ENCODE data around the gene ANAPC5.

DNA sequence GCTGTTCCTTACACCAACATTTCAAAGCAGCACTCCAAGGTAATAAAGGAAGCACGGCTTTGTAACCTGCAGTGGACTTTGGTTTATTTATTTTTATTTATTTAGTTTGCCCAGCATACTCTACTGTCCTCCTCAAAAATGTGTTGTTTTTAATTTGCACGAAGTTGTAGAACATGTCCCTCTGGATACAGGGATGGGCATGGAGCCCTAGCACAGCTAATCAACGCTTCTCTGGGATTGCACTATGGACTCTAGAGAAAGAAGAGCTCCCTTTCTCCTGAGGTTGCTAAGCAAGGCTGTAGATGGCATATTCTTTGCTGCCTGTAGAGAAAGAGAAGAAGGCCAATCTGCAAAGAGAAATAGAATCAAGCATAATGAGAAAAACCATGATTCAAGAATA is 5.9 kb upstream of the ANAPC5 start:
- TF ChIP-seq EZH2 (IDR thresholded peaks at IDR 0.05; ENCODE audit: low read length, unreplicated experiment) (no peak), CTCF (conservative IDR thresholded peaks at IDR 0.05; ENCODE audit: low read depth, low read length) (no peak), EZH2phosphoT487 (IDR thresholded peaks at IDR 0.05; ENCODE audit: borderline replicate concordance, low read length) (no peak)
